ENCODE results near the gene NPHP3. TPM values are rescaled to one million over a fixed set of nuclear protein-coding genes. Genes with fewer than 3 reads are reported as not detected.

NPHP3 gene
- total RNA-seq, 1 donor from 2014 or later, result 49.1 TPM

DNA sequence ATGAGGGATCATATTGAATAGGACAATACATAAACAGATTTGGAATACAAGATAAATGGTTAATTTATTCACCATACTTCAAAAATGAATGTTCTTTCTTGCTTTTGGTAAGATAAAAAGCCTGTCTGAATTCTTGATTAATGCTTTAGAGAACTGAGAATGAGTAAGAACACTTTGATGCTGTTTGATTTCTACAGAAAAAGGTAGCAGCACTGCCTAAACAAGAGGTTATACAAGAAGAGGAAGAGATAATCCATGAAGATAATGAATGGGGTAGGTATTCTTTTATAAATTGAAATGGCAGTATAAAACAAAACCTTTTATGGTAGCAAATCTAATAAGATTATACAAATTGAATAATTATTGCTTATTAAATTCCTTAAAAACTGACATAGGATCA is 46.8 kb downstream of the NPHP3 start:
- Histone ChIP-seq H3K9me3 (no peaks in the 10 kb centered on the region), H3K27ac (no peak overlapping the region), H3K4me3 (no peak overlapping the region), H3K4me1 (no peaks in the 10 kb centered on the region), H3K27me3 (no peaks in the 10 kb centered on the region), H3K36me3 (peaks cover 0 to 32% of the 10 kb centered on the region in 2 donors)
- intact Hi-C loops (cut with DNase I), result no loop called here
- no peak for DNase-seq (ENCODE audit: extremely low spot score in 2 of 2)
- TF ChIP-seq POLR2A (IDR thresholded peaks at IDR 0.05), result no peak
- no peak for TF ChIP-seq POLR2AphosphoS5 (IDR thresholded peaks at IDR 0.05; ENCODE audit: insufficient read depth in 1 of 2, low read depth in 1 of 2)
- TF ChIP-seq CTCF (IDR thresholded peaks at IDR 0.05), result no peak

- Histone ChIP-seq H3K36me3 (peaks cover 0 to 4% of the 10 kb centered on the region in 2 donors), H3K27me3 (no peaks in the 10 kb centered on the region)
Observed at GRCh38 chr3:132669256-132669777, 52.9 kb downstream of the NPHP3 start.

GRCh38 chr3:132665230-132665745 is 56.9 kb downstream of the NPHP3 start:
- intact Hi-C loops (cut with DNase I), result no loop called here
- H3K4me1 ChIP-seq, result peaks cover 24% of the 10 kb centered on the region

More at GRCh38 chr3:132669256-132669777, 52.9 kb downstream of the NPHP3 start:
- Histone ChIP-seq H3K27ac (no peak overlapping the region), H3K9me3 (no peaks in the 10 kb centered on the region), H3K4me1 (no peaks in the 10 kb centered on the region), H3K4me3 (no peak overlapping the region)
- no peak for DNase-seq (ENCODE audit: extremely low spot score in 2 of 2)
- intact Hi-C loops (cut with DNase I), result no loop called here
- TF ChIP-seq POLR2AphosphoS5 (IDR thresholded peaks at IDR 0.05; ENCODE audit: insufficient read depth in 1 of 2, low read depth in 1 of 2) (no peak), POLR2A (IDR thresholded peaks at IDR 0.05) (no peak), CTCF (IDR thresholded peaks at IDR 0.05) (no peak)

DNA sequence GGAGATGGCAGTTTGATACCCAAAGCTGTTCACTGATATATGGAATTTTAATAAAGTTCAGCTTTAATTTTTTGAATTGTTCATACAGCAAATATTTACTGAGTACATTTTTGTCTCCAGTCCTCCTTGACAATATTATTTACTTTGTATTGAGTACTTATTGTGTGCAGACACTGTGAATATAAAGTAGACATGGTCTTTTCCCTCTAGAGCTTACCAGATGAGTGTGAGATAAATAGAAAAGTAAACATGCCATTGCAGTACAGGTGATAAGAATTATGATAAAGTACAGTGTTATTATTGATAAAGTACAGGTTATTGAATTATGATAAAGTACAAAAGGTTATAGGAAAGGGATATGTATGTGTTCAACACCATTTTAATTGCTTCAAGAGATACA is 60.0 kb downstream of the NPHP3 start:
- peaks cover 34% of the 10 kb centered on the region for H3K4me1 ChIP-seq
- no peaks in the 10 kb centered on the region for H3K27me3 ChIP-seq
- no peak for TF ChIP-seq POLR2A (IDR thresholded peaks at IDR 0.05)
- TF ChIP-seq POLR2AphosphoS5 (IDR thresholded peaks at IDR 0.05; ENCODE audit: insufficient read depth in 1 of 2, low read depth in 1 of 2), result no peak
- no peak for TF ChIP-seq CTCF (IDR thresholded peaks at IDR 0.05)
- intact Hi-C loops (cut with DNase I), result loop anchor here (5.0 kb wide), 1 partner anchor 1590 kb away; the partner anchor contains the start of gene RYK
- no peak for DNase-seq (ENCODE audit: extremely low spot score in 2 of 2)
- H3K27ac ChIP-seq, result no peak overlapping the region
- H3K9me3 ChIP-seq, result no peaks in the 10 kb centered on the region
- H3K4me3 ChIP-seq, result no peak overlapping the region
- no peaks in the 10 kb centered on the region for H3K36me3 ChIP-seq

More at GRCh38 chr3:132665230-132665745, 56.9 kb downstream of the NPHP3 start:
- Histone ChIP-seq H3K27me3 (no peaks in the 10 kb centered on the region), H3K36me3 (no peaks in the 10 kb centered on the region), H3K9me3 (no peaks in the 10 kb centered on the region), H3K4me3 (no peak overlapping the region), H3K27ac (no peak overlapping the region)
- DNase-seq (ENCODE audit: extremely low spot score in 2 of 2), result no peak
- TF ChIP-seq POLR2AphosphoS5 (IDR thresholded peaks at IDR 0.05; ENCODE audit: insufficient read depth in 1 of 2, low read depth in 1 of 2) (no peak), POLR2A (IDR thresholded peaks at IDR 0.05) (no peak), CTCF (IDR thresholded peaks at IDR 0.05) (no peak)

DNA sequence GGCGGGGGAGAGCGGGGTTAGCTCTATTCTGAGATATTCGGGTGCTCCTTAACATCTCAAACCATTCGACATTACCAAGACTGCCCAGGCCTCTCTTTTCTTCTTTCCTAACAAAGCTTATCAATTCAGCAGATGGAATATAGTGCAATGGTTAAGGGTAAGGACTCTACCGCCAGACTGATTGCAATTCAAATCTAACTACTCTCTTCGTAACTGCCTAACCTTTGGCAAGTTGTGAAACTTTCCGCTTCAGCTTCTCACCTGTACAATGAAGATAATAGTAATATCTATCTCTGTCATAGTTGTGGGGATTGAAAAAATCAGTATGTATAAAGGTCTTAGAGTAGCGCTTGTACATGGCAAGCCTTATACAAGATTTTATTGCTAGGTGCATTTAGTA is 61.1 kb downstream of the NPHP3 start:
- intact Hi-C loops (cut with DNase I), result loop anchor here (5.0 kb wide), 1 partner anchor 1591 kb away; the partner anchor contains the start of gene RYK
- Histone ChIP-seq H3K9me3 (no peaks in the 10 kb centered on the region), H3K4me1 (peaks cover 34% of the 10 kb centered on the region), H3K27me3 (no peaks in the 10 kb centered on the region), H3K27ac (peak overlapping the region; percentile 80), H3K36me3 (no peaks in the 10 kb centered on the region), H3K4me3 (peak overlapping the region; percentile 73 to 88)
- no peak for DNase-seq (ENCODE audit: extremely low spot score in 2 of 2)
- no peak for TF ChIP-seq POLR2AphosphoS5 (IDR thresholded peaks at IDR 0.05; ENCODE audit: insufficient read depth in 1 of 2, low read depth in 1 of 2)
- TF ChIP-seq CTCF (IDR thresholded peaks at IDR 0.05), result no peak
- TF ChIP-seq POLR2A (IDR thresholded peaks at IDR 0.05), result no peak

Measured in vagina (tissue), 2 donors.